ENCODE measurements around the gene EIF3A. TPM values are rescaled to one million over a fixed set of nuclear protein-coding genes. Genes with fewer than 3 reads are reported as not detected.
A peak's percentile ranks its signal among the peaks of the same experiment; 100 is the strongest.

The EIF3A gene
- total and polyA plus RNA-seq, 9 of the 15 experiments (the other 6 are each of a cell fraction or from before 2014, with no cell fraction given), result 19.6 to 163 (median 102) TPM

- no peak for TF ChIP-seq SMARCC2 (IDR thresholded peaks at IDR 0.05; ENCODE audit: low read depth)
- peak; percentile 52; the same call in 1 of the 2 replicates for TF ChIP-seq CTBP1 (IDR thresholded peaks at IDR 0.05; ENCODE audit: borderline replicate concordance)
- no peak for TF ChIP-seq ZNF324 (CRISPR knock-in tag; IDR thresholded peaks at IDR 0.05)
- no peak for TF ChIP-seq PML (IDR thresholded peaks at IDR 0.05; ENCODE audit: low read length)
- TF ChIP-seq ZNF143 (CRISPR knock-in tag; IDR thresholded peaks at IDR 0.05), result no peak
- TF ChIP-seq, protein P1, sequence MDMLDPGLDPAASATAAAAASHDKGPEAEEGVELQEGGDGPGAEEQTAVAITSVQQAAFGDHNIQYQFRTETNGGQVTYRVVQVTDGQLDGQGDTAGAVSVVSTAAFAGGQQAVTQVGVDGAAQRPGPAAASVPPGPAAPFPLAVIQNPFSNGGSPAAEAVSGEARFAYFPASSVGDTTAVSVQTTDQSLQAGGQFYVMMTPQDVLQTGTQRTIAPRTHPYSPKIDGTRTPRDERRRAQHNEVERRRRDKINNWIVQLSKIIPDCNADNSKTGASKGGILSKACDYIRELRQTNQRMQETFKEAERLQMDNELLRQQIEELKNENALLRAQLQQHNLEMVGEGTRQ (CRISPR knock-in tag; IDR thresholded peaks at IDR 0.05), result peak; percentile 33; the same call in 1 of the 2 replicates
- TF ChIP-seq NRF1 (conservative IDR thresholded peaks at IDR 0.05 in 1 of 2, IDR thresholded peaks at IDR 0.05 in 1 of 2), result 0 out of 4 replicates have a peak, but pooled peaks of 1 of the 2 experiments have one; percentile 35
- TF ChIP-seq DLX4 (CRISPR knock-in tag; IDR thresholded peaks at IDR 0.05), result no peak
- TF ChIP-seq ELK1 (CRISPR knock-in tag; IDR thresholded peaks at IDR 0.05), result no peak
- no peak for TF ChIP-seq SRSF7 (optimal IDR thresholded peaks at IDR 0.05; ENCODE audit: low read depth, low read length)
- no peak for TF ChIP-seq FOXK2 (conservative IDR thresholded peaks at IDR 0.05 in 1 of 2, IDR thresholded peaks at IDR 0.05 in 1 of 2; ENCODE audit: low read depth in 2 of 2)
- no peak for TF ChIP-seq ZNF280B (CRISPR knock-in tag; IDR thresholded peaks at IDR 0.05)
- TF ChIP-seq MCM5 (IDR thresholded peaks at IDR 0.05; ENCODE audit: low read depth), result no peak
- TF ChIP-seq ZSCAN29 (IDR thresholded peaks at IDR 0.05), result no peak
- no peak for TF ChIP-seq RBM39 (optimal IDR thresholded peaks at IDR 0.05; ENCODE audit: low read depth, low read length)
- no peak for TF ChIP-seq ILK (tag; IDR thresholded peaks at IDR 0.05; ENCODE audit: borderline replicate concordance, low read depth)
- 0 out of 2 replicates have a peak, but pooled peaks have one; percentile 12 for TF ChIP-seq NFIC (IDR thresholded peaks at IDR 0.05)
- TF ChIP-seq POLR3G (IDR thresholded peaks at IDR 0.05; ENCODE audit: extremely low read depth, insufficient read length, insufficient replicate concordance), result no peak
- TF ChIP-seq ETV1 (tag; conservative IDR thresholded peaks at IDR 0.05; ENCODE audit: low read depth), result no peak
- no peak for TF ChIP-seq ASH1L (IDR thresholded peaks at IDR 0.05; ENCODE audit: borderline replicate concordance, low read depth, partially characterized antibody)
- TF ChIP-seq CEBPZ (IDR thresholded peaks at IDR 0.05; ENCODE audit: borderline replicate concordance, low read depth, low read length), result no peak
These were observed 50.0 kb downstream of the EIF3A start (continued) for GRCh38 chr10:119030421-119031250.

All from K562 (cell line).